GM21515 (cell line): ENCODE data around the gene TPRG1L.
A peak's percentile ranks its signal among the peaks of the same experiment; 100 is the strongest.
"Not testable (repeated sequence)": the region's sequence is repeated elsewhere in the genome, so short reads cannot be mapped to it uniquely, and the experiment has no call there.

Source experiments
- ATAC-seq: cut with Tn5 transposase; IDR thresholded peaks from one replicate; pipeline ENCODE4 v1.9.1; 2021; ENCODE audit not compliant: unreplicated experiment

TPRG1L gene

GRCh38 chr1:3624200-3625136 lies at the start of gene TPRG1L:
Gene TPRG1L (plus strand): TSS chr1:3625015. CDS start chr1:3625073, 58 bp downstream.
- ATAC-seq: peak; percentile 93

GRCh38 chr1:3575515-3575914 lies 49.3 kb upstream of the TPRG1L start:
- not testable (repeated sequence) for ATAC-seq

DNA sequence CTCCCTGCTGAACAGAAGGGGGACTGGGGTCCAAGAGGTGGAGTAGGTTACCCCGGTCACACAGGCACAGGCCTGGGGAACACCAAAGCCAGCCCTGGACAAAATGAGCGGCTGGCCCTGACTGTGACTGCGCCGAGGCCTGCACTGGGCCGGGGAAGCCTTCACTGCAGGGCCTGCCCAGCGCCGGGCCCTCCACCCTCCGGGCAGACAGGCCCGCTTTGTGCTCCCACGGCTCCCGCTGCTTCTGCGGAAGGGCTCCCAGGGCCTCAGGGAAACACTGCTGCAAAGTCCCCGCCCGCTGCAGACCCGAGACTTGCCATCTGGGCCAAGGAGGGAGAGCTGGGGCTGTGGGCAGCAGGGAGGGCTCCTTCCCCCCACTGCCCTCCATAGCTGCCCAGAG lies 48.8 kb upstream of the TPRG1L start:
- ATAC-seq: no peak

DNA sequence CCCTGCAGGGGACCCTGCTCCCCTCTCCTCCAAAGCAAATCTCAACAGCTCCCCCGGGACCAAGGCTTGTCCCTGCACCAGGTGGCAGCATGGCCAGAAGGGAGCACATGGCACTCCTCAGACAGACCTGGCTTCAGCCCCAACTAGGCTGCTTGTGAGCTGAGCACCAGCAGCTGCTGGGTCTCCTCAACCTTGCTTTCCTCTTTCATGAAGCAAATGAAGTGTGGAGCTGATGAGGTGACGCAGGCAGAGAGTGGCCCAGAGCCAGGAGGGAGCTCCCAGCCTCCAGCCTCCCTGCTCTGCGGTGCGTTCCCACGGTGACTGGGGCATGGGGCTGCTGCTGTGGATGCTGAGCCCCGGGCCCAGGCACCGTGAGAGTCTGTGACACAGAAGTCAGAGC lies 47.5 kb upstream of the TPRG1L start:
- ATAC-seq: no peak

- ATAC-seq: no peak
Observed at GRCh38 chr1:3577711-3578432, 46.9 kb upstream of the TPRG1L start.

DNA sequence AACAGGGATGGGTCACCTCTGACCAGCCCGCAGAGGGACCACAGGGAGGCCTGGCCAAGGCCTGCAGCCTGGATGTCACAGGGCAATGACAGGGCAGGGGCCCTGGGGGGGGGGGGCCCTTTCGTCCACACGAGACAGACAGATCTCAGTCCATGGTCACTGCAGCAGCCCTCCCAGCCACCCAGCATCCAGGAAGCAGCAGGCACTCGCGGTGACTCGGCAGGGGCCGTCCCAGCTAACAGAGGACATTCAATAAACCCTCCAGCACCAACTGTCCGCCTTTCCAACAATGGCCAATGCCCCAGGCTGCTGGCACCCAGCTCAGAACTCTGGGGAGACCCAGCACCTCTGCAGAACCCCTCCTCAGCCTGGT lies 46.4 kb upstream of the TPRG1L start:
- ATAC-seq: no peak

GRCh38 chr1:3578906-3579305 lies 45.9 kb upstream of the TPRG1L start:
- ATAC-seq: no peak

DNA sequence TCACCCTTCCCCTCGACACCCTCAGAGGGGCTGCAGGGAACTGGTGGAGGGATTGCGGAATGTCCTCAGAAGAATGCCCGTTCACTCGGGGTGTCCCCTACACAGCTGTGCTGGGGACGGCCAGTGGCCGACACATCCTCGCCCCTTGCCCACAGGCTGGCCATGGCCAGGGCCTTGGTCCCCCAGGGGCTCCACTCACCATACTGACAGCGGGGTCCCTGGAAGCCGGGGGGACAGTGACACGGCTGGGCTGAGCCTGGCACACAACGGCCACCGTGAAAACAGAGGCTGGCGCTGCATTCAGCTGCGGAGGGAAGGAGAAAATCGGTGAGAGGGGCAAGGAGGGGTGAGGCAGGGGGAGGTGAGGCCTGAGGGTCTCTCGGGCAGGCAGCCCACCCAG lies 45.2 kb upstream of the TPRG1L start:
- no peak for ATAC-seq

- ATAC-seq: no peak
Observed at GRCh38 chr1:3580231-3580630, 44.6 kb upstream of the TPRG1L start.

GRCh38 chr1:3581296-3582036 lies 43.3 kb upstream of the TPRG1L start:
- no peak for ATAC-seq

- not testable (repeated sequence) for ATAC-seq
Observed at GRCh38 chr1:3583751-3584150, 41.1 kb upstream of the TPRG1L start.

GRCh38 chr1:3584915-3585314 lies 39.9 kb upstream of the TPRG1L start:
- ATAC-seq: no peak

DNA sequence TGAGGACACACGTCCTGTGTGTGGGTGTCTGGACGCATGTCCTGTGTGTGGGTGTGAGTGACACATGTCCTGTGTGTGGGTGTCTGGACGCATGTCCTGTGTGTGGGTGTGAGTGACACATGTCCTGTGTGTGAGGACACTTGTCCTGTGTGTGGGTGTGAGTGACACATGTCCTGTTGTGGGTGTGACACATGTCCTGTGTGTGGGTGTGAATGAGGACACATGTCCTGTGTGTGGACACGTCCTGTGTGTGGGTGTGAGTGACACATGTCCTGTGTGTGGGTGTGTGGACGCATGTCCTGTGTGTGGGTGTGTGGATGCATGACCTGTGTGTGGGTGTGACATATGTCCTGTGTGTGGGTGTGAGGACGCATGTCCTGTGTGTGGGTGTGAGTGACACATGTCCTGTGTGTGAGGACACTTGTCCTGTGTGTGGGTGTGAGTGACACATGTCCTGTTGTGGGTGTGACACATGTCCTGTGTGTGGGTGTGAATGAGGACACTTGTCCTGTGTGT lies 39.4 kb upstream of the TPRG1L start:
- not testable (repeated sequence) for ATAC-seq

- no peak for ATAC-seq
Observed at GRCh38 chr1:3585940-3586568, 38.8 kb upstream of the TPRG1L start.

GRCh38 chr1:3586986-3587759 lies 37.6 kb upstream of the TPRG1L start:
- no peak for ATAC-seq

DNA sequence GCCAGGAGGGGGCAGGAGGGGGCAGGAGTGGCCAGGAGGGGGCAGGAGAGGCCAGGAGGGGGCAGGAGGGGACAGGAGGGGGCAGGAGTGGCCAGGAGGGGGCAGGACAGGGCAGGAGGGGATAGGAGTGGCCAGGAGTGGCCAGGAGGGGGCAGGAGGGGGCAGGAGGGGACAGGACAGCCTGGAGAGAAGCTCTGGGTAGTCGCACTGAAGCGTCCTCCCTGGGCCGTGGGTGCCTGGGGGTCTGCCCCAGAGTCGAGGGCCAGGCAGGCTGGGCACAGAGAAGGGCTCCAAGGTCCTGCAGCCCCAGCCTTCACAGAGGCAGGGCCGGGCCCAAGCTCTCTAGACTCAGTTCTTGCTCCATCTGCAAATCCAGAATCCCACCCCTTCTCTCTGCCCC lies 36.4 kb upstream of the TPRG1L start:
- no peak for ATAC-seq

GRCh38 chr1:3590139-3590763 lies 34.6 kb upstream of the TPRG1L start:
- no peak for ATAC-seq

GRCh38 chr1:3590951-3591865 lies 33.6 kb upstream of the TPRG1L start:
- no peak for ATAC-seq
